Activated CD8-positive, alpha-beta memory T cell treated with anti-CD3 and anti-CD28 coated beads, Interleukin-2, amount 50 U/mL, for 4 hours (primary cell): ENCODE results near the gene MOSPD3.
"Not testable (repeated sequence)": the region's sequence is repeated elsewhere in the genome, so short reads cannot be mapped to it uniquely, and the experiment has no call there.

Experiments
- DNase-seq: peaks from one replicate; pipeline ENCODE4 v3.0.0-alpha.2; 2020

Gene MOSPD3

GRCh38 chr7:100611983-100612729, at the start of gene MOSPD3:
Gene MOSPD3 (plus strand): TSS chr7:100612540. CDS start chr7:100612792, 252 bp downstream.
- peak; percentile 98 for DNase-seq

GRCh38 chr7:100563100-100563564, 49.2 kb upstream of the MOSPD3 start:
- no peak for DNase-seq

GRCh38 chr7:100563809-100564400, 48.4 kb upstream of the MOSPD3 start:
- peak; percentile 90 for DNase-seq

- not testable (repeated sequence) for DNase-seq
Observed at GRCh38 chr7:100564405-100564804, 47.9 kb upstream of the MOSPD3 start.

- DNase-seq, result no peak
Observed at GRCh38 chr7:100565133-100565571, 47.2 kb upstream of the MOSPD3 start.

GRCh38 chr7:100566018-100566531, 46.3 kb upstream of the MOSPD3 start:
- no peak for DNase-seq

GRCh38 chr7:100567031-100567730, 45.2 kb upstream of the MOSPD3 start:
- DNase-seq, result no peak

- DNase-seq, result no peak
Observed at GRCh38 chr7:100567751-100568175, 44.6 kb upstream of the MOSPD3 start.

- DNase-seq, result no peak
Observed at GRCh38 chr7:100568176-100568895, 44.0 kb upstream of the MOSPD3 start.

GRCh38 chr7:100568896-100569844, 43.2 kb upstream of the MOSPD3 start:
- peak; percentile 49 for DNase-seq

- no peak for DNase-seq
Observed at GRCh38 chr7:100570954-100571828, 41.1 kb upstream of the MOSPD3 start.

- DNase-seq, result no peak
Observed at GRCh38 chr7:100571829-100572116, 40.6 kb upstream of the MOSPD3 start.

- no peak for DNase-seq
Observed at GRCh38 chr7:100572281-100572948, 39.9 kb upstream of the MOSPD3 start.

- DNase-seq, result no peak
Observed at GRCh38 chr7:100572949-100573675, 39.2 kb upstream of the MOSPD3 start.

- no peak for DNase-seq
Observed at GRCh38 chr7:100573691-100574361, 38.5 kb upstream of the MOSPD3 start, which contains the start of gene SAP25. Gene SAP25 (minus strand): TSS chr7:100573900. CDS start chr7:100573742, 158 bp downstream.

- DNase-seq, result no peak
Observed at GRCh38 chr7:100574362-100575205, 37.8 kb upstream of the MOSPD3 start.

- DNase-seq, result no peak
Observed at GRCh38 chr7:100575206-100575631, 37.1 kb upstream of the MOSPD3 start.
